ENCODE measurements around the gene C19orf18.
A peak's percentile ranks its signal among the peaks of the same experiment; 100 is the strongest.

Gene C19orf18

GRCh38 chr19:58007285-58007684, 33.0 kb upstream of the C19orf18 start:
- H3K4me2 ChIP-seq = no peak overlapping the region
- H4K20me1 ChIP-seq (ENCODE audit: insufficient read depth) = no peaks in the 10 kb centered on the region
- H3K27me3 ChIP-seq (ENCODE audit: insufficient read depth, low read depth) = no peaks in the 10 kb centered on the region
- no peaks in the 10 kb centered on the region for H3K79me2 ChIP-seq (ENCODE audit: insufficient read depth, low read depth)
- H3K9ac ChIP-seq = no peak overlapping the region
- H3K4me3 ChIP-seq (IDR thresholded peaks at IDR 0.05; ENCODE audit: insufficient read depth, low read depth, low read length) = no peak overlapping the region
- no peak for TF ChIP-seq CTCF (conservative IDR thresholded peaks at IDR 0.05; ENCODE audit: low read depth, low read length)
- H3K4me1 ChIP-seq (ENCODE audit: low read depth, poor library complexity, severe bottlenecking) = no peaks in the 10 kb centered on the region
- no peaks in the 10 kb centered on the region for H3K36me3 ChIP-seq (ENCODE audit: insufficient read depth)
- no peak overlapping the region for H3K27ac ChIP-seq
- H2AFZ ChIP-seq (ENCODE audit: low read depth) = no peak overlapping the region

- peak overlapping the region; percentile 87 for H2AFZ ChIP-seq (ENCODE audit: low read depth)
- no peak for TF ChIP-seq CTCF (conservative IDR thresholded peaks at IDR 0.05; ENCODE audit: low read depth, low read length)
- peak overlapping the region; percentile 9; the same call in 1 of the 2 replicates for H3K4me2 ChIP-seq
Observed at GRCh38 chr19:58003174-58003828, 29.0 kb upstream of the C19orf18 start.

GRCh38 chr19:58002384-58003173, 28.2 kb upstream of the C19orf18 start, which contains the start of gene ZNF606:
Gene ZNF606, minus strand, starts transcription at chr19:58002820. Its CDS starts 1,501 bp downstream, at chr19:58001319.
- Histone ChIP-seq H3K27me3 (ENCODE audit: insufficient read depth, low read depth) (no peaks in the 10 kb centered on the region), H3K9ac (peak within 1 kb of the TSS; percentile 49; the same call in 1 of the 2 replicates), H3K79me2 (ENCODE audit: insufficient read depth, low read depth) (no peaks in the 10 kb centered on the region), H3K36me3 (ENCODE audit: insufficient read depth) (no peaks in the 10 kb centered on the region), H3K4me1 (ENCODE audit: low read depth, poor library complexity, severe bottlenecking) (no peaks in the 10 kb centered on the region), H3K27ac (peak within 1 kb of the TSS; percentile 33; the same call in 1 of the 2 replicates), H3K4me2 (peak within 1 kb of the TSS; percentile 9; the same call in 1 of the 2 replicates), H4K20me1 (ENCODE audit: insufficient read depth) (no peaks in the 10 kb centered on the region), H3K4me3 (IDR thresholded peaks at IDR 0.05; ENCODE audit: insufficient read depth, low read depth, low read length) (no peak within 1 kb of the TSS), H2AFZ (ENCODE audit: low read depth) (peak within 1 kb of the TSS; percentile 87)
- TF ChIP-seq CTCF (conservative IDR thresholded peaks at IDR 0.05; ENCODE audit: low read depth, low read length) = no peak

More at GRCh38 chr19:58003174-58003828, 29.0 kb upstream of the C19orf18 start:
- Histone ChIP-seq H3K4me3 (IDR thresholded peaks at IDR 0.05; ENCODE audit: insufficient read depth, low read depth, low read length) (no peak overlapping the region), H3K9ac (no peak overlapping the region), H3K27ac (peak overlapping the region; percentile 33; the same call in 1 of the 2 replicates), H3K4me1 (ENCODE audit: low read depth, poor library complexity, severe bottlenecking) (no peaks in the 10 kb centered on the region), H3K36me3 (ENCODE audit: insufficient read depth) (no peaks in the 10 kb centered on the region), H3K27me3 (ENCODE audit: insufficient read depth, low read depth) (no peaks in the 10 kb centered on the region), H3K79me2 (ENCODE audit: insufficient read depth, low read depth) (no peaks in the 10 kb centered on the region), H4K20me1 (ENCODE audit: insufficient read depth) (no peaks in the 10 kb centered on the region)

GRCh38 chr19:58001895-58002369, 27.6 kb upstream of the C19orf18 start:
- Histone ChIP-seq H3K4me2 (no peak overlapping the region), H3K79me2 (ENCODE audit: insufficient read depth, low read depth) (no peaks in the 10 kb centered on the region), H3K27me3 (ENCODE audit: insufficient read depth, low read depth) (no peaks in the 10 kb centered on the region), H3K4me1 (ENCODE audit: low read depth, poor library complexity, severe bottlenecking) (no peaks in the 10 kb centered on the region), H4K20me1 (ENCODE audit: insufficient read depth) (no peaks in the 10 kb centered on the region), H2AFZ (ENCODE audit: low read depth) (peak overlapping the region; percentile 87; the same call in 1 of the 2 replicates), H3K4me3 (IDR thresholded peaks at IDR 0.05; ENCODE audit: insufficient read depth, low read depth, low read length) (no peak overlapping the region), H3K9ac (no peak overlapping the region), H3K36me3 (ENCODE audit: insufficient read depth) (no peaks in the 10 kb centered on the region), H3K27ac (peak overlapping the region; percentile 33; the same call in 1 of the 2 replicates)
- TF ChIP-seq CTCF (conservative IDR thresholded peaks at IDR 0.05; ENCODE audit: low read depth, low read length) = no peak
